ENCODE measurements around the gene NTNG1.

NTNG1 gene

DNA sequence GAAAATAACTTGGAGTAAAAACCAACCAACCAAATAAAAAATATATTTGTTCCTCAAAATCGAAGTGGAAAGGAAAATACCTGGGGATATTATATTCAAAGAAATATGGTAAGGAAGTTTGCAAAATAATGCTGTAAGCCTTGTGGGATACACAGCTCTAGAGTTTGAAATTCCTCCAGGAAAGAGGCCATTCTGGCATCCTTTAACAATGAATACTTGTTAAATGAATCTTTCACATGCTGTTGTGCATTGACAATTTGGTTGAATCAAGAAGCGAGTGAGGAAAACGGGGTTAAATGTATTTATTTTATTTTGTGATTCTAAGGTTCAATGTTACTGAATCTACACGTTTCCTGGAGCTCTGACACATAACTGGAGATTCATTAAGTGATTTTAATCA lies 30.5 kb upstream of the NTNG1 start:
- H3K36me3 ChIP-seq (replicated peaks; ENCODE audit: insufficient read depth, low read length), result no peaks in the 10 kb centered on the region
- H3K9ac ChIP-seq (ENCODE audit: low read length), result no peak overlapping the region
- no peaks in the 10 kb centered on the region for H3F3A ChIP-seq (ENCODE audit: insufficient read depth, low read length)
- DNase-seq, result no peak
- no peaks in the 10 kb centered on the region for H3K9me2 ChIP-seq (replicated peaks; ENCODE audit: insufficient read depth, low read length)
- no peaks in the 10 kb centered on the region for H4K20me1 ChIP-seq (ENCODE audit: insufficient read depth, low read length)
- TF ChIP-seq EZH2 (optimal IDR thresholded peaks at IDR 0.05; ENCODE audit: low read depth, low read length), result no peak
- TF ChIP-seq EZH2phosphoT487 (IDR thresholded peaks at IDR 0.05; ENCODE audit: low read length), result no peak
- TF ChIP-seq, protein P1, sequence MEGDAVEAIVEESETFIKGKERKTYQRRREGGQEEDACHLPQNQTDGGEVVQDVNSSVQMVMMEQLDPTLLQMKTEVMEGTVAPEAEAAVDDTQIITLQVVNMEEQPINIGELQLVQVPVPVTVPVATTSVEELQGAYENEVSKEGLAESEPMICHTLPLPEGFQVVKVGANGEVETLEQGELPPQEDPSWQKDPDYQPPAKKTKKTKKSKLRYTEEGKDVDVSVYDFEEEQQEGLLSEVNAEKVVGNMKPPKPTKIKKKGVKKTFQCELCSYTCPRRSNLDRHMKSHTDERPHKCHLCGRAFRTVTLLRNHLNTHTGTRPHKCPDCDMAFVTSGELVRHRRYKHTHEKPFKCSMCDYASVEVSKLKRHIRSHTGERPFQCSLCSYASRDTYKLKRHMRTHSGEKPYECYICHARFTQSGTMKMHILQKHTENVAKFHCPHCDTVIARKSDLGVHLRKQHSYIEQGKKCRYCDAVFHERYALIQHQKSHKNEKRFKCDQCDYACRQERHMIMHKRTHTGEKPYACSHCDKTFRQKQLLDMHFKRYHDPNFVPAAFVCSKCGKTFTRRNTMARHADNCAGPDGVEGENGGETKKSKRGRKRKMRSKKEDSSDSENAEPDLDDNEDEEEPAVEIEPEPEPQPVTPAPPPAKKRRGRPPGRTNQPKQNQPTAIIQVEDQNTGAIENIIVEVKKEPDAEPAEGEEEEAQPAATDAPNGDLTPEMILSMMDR (IDR thresholded peaks at IDR 0.05; ENCODE audit: low read length), result no peak
- H3K4me2 ChIP-seq (ENCODE audit: low read depth, low read length), result no peak overlapping the region
- no peak overlapping the region for H3K4me3 ChIP-seq (ENCODE audit: low read length)
- H3K27me3 ChIP-seq (replicated peaks; ENCODE audit: insufficient read depth, low read length), result no peaks in the 10 kb centered on the region
- no peak overlapping the region for H2AFZ ChIP-seq (ENCODE audit: low read length)
- no peaks in the 10 kb centered on the region for H3K79me2 ChIP-seq (ENCODE audit: low read length)
- no peaks in the 10 kb centered on the region for H3K9me3 ChIP-seq (replicated peaks; ENCODE audit: insufficient read depth, low read length)
- no peaks in the 10 kb centered on the region for H3K4me1 ChIP-seq (ENCODE audit: low read length)
- no peak overlapping the region for H3K27ac ChIP-seq (ENCODE audit: low read length)

DNA sequence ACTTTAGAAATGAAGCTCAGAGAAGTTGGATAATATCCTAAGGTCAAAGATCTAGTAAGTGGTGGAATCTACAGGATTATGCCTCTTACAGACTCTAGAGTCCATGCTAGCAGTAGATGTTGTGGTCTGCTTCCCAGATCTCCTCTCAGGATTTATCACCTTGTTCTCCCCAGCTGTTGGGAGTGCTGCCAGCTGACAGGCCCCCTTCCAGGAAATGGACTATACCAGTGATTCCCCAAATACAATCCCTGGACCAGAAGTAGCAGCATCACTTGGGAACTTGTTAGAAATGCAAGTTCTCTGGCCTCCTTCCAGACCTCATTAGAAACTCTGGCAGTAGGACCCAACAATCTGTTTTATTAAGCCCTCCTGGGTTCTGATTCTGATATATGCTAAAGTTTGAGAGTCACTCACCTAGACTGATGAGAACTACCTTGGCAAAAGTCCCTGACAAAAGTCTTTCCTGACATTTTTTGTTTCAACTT lies 24.5 kb upstream of the NTNG1 start:
- H3K9me3 ChIP-seq (replicated peaks; ENCODE audit: insufficient read depth, low read length), result no peaks in the 10 kb centered on the region
- no peak for DNase-seq
- no peak overlapping the region for H3K4me3 ChIP-seq (ENCODE audit: low read length)
- H3F3A ChIP-seq (ENCODE audit: insufficient read depth, low read length), result no peaks in the 10 kb centered on the region
- H3K9ac ChIP-seq (ENCODE audit: low read length), result no peak overlapping the region
- no peaks in the 10 kb centered on the region for H3K4me1 ChIP-seq (ENCODE audit: low read length)
- no peaks in the 10 kb centered on the region for H3K27me3 ChIP-seq (replicated peaks; ENCODE audit: insufficient read depth, low read length)
- no peaks in the 10 kb centered on the region for H3K79me2 ChIP-seq (ENCODE audit: low read length)
- H3K36me3 ChIP-seq (replicated peaks; ENCODE audit: insufficient read depth, low read length), result no peaks in the 10 kb centered on the region
- H3K27ac ChIP-seq (ENCODE audit: low read length), result no peak overlapping the region
- H3K4me2 ChIP-seq (ENCODE audit: low read depth, low read length), result no peak overlapping the region
- TF ChIP-seq, protein P1 (IDR thresholded peaks at IDR 0.05; ENCODE audit: low read length), result no peak
- TF ChIP-seq EZH2 (optimal IDR thresholded peaks at IDR 0.05; ENCODE audit: low read depth, low read length) (no peak), EZH2phosphoT487 (IDR thresholded peaks at IDR 0.05; ENCODE audit: low read length) (no peak)
- no peaks in the 10 kb centered on the region for H4K20me1 ChIP-seq (ENCODE audit: insufficient read depth, low read length)
- no peak overlapping the region for H2AFZ ChIP-seq (ENCODE audit: low read length)
- no peaks in the 10 kb centered on the region for H3K9me2 ChIP-seq (replicated peaks; ENCODE audit: insufficient read depth, low read length)

DNA sequence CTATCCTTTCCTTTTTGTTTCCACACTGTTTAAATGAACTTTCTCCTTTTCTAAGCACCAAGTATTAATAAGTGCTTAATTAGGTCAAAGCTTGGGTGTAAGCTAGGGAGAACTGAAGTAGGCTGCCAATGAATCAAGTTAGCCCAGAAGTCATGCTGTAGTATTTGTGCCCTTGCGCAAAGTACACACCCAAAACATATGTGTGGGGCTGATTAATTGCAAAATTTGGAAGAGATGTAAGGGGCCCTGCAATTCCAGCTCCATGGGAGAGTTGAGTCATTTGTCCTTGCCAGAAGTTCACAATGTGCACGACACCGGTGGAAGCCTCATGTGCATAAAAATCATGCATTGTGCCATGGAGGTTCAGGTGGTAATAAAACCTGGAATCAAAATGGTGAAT lies 18.6 kb upstream of the NTNG1 start:
- Histone ChIP-seq H3K4me1 (ENCODE audit: low read length) (no peaks in the 10 kb centered on the region), H3F3A (ENCODE audit: insufficient read depth, low read length) (no peaks in the 10 kb centered on the region), H3K27me3 (replicated peaks; ENCODE audit: insufficient read depth, low read length) (no peaks in the 10 kb centered on the region), H3K4me3 (ENCODE audit: low read length) (no peak overlapping the region), H3K9ac (ENCODE audit: low read length) (no peak overlapping the region), H3K9me2 (replicated peaks; ENCODE audit: insufficient read depth, low read length) (no peaks in the 10 kb centered on the region), H3K4me2 (ENCODE audit: low read depth, low read length) (no peak overlapping the region), H3K27ac (ENCODE audit: low read length) (no peak overlapping the region), H3K9me3 (replicated peaks; ENCODE audit: insufficient read depth, low read length) (no peaks in the 10 kb centered on the region), H4K20me1 (ENCODE audit: insufficient read depth, low read length) (no peaks in the 10 kb centered on the region), H3K79me2 (ENCODE audit: low read length) (no peaks in the 10 kb centered on the region), H2AFZ (ENCODE audit: low read length) (no peak overlapping the region), H3K36me3 (replicated peaks; ENCODE audit: insufficient read depth, low read length) (no peaks in the 10 kb centered on the region)
- no peak for DNase-seq
- no peak for TF ChIP-seq EZH2phosphoT487 (IDR thresholded peaks at IDR 0.05; ENCODE audit: low read length)
- TF ChIP-seq EZH2 (optimal IDR thresholded peaks at IDR 0.05; ENCODE audit: low read depth, low read length), result no peak
- TF ChIP-seq, protein P1 (IDR thresholded peaks at IDR 0.05; ENCODE audit: low read length), result no peak

All from MM.1S (cell line).